ENCODE results near the gene ADAM17. TPM values are rescaled to one million over a fixed set of nuclear protein-coding genes. Genes with fewer than 3 reads are reported as not detected.

The ADAM17 gene
- polyA plus RNA-seq, 1 of the 3 experiments (the other 2 are of a cell fraction), result 17.1 TPM

DNA sequence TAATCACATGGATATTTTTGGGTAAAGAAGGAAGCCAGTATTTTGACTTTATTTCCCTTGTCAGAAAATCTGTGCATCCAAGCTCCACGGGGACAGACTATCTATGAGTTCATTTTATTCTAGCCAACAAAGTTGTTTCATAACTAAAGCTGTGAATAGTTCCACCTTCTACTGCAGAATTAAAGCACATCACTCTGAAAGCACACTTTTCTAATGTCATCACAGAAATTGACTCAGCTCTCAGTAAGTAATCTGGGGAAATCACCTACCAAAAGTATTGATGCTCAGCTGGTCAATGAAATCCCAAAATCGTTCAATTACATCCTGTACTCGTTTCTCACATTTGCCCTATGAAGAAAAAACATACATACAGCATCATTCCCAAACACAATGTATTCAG is 62.2 kb downstream of the ADAM17 start:
- POLR2A ChIA-PET, result no interaction called here
- no peaks in the 10 kb centered on the region for H3K9me2 ChIP-seq
- no peaks in the 10 kb centered on the region for H3K27me3 ChIP-seq (ENCODE audit: insufficient read depth)
- no peak overlapping the region for H3K4me2 ChIP-seq
- CTCF ChIA-PET, result interaction anchor here (2.8 kb wide), 1 partner anchor 10 kb away, joined by 12 read pairs; no protein-coding TSS in a partner anchor
- no peaks in the 10 kb centered on the region for H3K79me2 ChIP-seq (ENCODE audit: insufficient read depth)
- DNase-seq, result no peak
- no peak overlapping the region for H2AFZ ChIP-seq (ENCODE audit: low read depth)
- peaks cover 82 to 88% of the 10 kb centered on the region in 2 experiments for H3K36me3 ChIP-seq (replicated peaks in 1 of 2; ENCODE audit: control insufficient read depth in 1 of 2, insufficient read depth in 2 of 2, low read length in 1 of 2)
- H3K4me1 ChIP-seq (ENCODE audit: control insufficient read depth in 1 of 2, insufficient read depth in 2 of 2, low read depth in 1 of 2, low read length in 1 of 2), result peaks cover 0 to 7% of the 10 kb centered on the region in 2 experiments; a peak in 2 of 4 replicates
- peaks cover 2% of the 10 kb centered on the region; the same call in 1 of the 2 replicates for H4K20me1 ChIP-seq (ENCODE audit: insufficient read depth)
- H3F3A ChIP-seq (replicated peaks; ENCODE audit: insufficient read depth), result peaks cover 9% of the 10 kb centered on the region
- no peak overlapping the region for H3K27ac ChIP-seq (ENCODE audit: low read depth in 2 of 2, low read length in 1 of 2)
- WGBS (ENCODE audit: low lambda C conversion rate), result 79% methylated on average over 3 of the region's 3 CpGs
- TF ChIP-seq, protein P1, sequence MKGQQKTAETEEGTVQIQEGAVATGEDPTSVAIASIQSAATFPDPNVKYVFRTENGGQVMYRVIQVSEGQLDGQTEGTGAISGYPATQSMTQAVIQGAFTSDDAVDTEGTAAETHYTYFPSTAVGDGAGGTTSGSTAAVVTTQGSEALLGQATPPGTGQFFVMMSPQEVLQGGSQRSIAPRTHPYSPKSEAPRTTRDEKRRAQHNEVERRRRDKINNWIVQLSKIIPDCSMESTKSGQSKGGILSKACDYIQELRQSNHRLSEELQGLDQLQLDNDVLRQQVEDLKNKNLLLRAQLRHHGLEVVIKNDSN (IDR thresholded peaks at IDR 0.05; ENCODE audit: borderline replicate concordance, low read depth), result no peak
- TF ChIP-seq YY1 (IDR thresholded peaks at IDR 0.05; ENCODE audit: low read depth) (no peak), USF2 (IDR thresholded peaks at IDR 0.05; ENCODE audit: borderline replicate concordance, low read depth, low read length) (no peak), SIN3A (IDR thresholded peaks at IDR 0.05; ENCODE audit: borderline replicate concordance, low read depth, low read length) (no peak), IRF3 (IDR thresholded peaks at IDR 0.05; ENCODE audit: low read depth, low read length) (no peak), NFIC (IDR thresholded peaks at IDR 0.05; ENCODE audit: borderline replicate concordance) (no peak), MEF2A (IDR thresholded peaks at IDR 0.05; ENCODE audit: borderline replicate concordance, low read depth) (no peak), TEAD4 (IDR thresholded peaks at IDR 0.05; ENCODE audit: borderline replicate concordance, insufficient read depth) (no peak), EP300 (IDR thresholded peaks at IDR 0.05; ENCODE audit: borderline replicate concordance in 1 of 2, low read depth in 1 of 2, low read length in 1 of 2) (no peak)
- TF ChIP-seq, protein P2, sequence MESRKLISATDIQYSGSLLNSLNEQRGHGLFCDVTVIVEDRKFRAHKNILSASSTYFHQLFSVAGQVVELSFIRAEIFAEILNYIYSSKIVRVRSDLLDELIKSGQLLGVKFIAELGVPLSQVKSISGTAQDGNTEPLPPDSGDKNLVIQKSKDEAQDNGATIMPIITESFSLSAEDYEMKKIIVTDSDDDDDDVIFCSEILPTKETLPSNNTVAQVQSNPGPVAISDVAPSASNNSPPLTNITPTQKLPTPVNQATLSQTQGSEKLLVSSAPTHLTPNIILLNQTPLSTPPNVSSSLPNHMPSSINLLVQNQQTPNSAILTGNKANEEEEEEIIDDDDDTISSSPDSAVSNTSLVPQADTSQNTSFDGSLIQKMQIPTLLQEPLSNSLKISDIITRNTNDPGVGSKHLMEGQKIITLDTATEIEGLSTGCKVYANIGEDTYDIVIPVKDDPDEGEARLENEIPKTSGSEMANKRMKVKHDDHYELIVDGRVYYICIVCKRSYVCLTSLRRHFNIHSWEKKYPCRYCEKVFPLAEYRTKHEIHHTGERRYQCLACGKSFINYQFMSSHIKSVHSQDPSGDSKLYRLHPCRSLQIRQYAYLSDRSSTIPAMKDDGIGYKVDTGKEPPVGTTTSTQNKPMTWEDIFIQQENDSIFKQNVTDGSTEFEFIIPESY (IDR thresholded peaks at IDR 0.05; ENCODE audit: borderline replicate concordance, low read depth), result no peak
- TF ChIP-seq, protein P3, sequence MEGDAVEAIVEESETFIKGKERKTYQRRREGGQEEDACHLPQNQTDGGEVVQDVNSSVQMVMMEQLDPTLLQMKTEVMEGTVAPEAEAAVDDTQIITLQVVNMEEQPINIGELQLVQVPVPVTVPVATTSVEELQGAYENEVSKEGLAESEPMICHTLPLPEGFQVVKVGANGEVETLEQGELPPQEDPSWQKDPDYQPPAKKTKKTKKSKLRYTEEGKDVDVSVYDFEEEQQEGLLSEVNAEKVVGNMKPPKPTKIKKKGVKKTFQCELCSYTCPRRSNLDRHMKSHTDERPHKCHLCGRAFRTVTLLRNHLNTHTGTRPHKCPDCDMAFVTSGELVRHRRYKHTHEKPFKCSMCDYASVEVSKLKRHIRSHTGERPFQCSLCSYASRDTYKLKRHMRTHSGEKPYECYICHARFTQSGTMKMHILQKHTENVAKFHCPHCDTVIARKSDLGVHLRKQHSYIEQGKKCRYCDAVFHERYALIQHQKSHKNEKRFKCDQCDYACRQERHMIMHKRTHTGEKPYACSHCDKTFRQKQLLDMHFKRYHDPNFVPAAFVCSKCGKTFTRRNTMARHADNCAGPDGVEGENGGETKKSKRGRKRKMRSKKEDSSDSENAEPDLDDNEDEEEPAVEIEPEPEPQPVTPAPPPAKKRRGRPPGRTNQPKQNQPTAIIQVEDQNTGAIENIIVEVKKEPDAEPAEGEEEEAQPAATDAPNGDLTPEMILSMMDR (IDR thresholded peaks at IDR 0.05), result no peak
- H3K4me3 ChIP-seq (ENCODE audit: low read depth in 2 of 2, low read length in 1 of 2), result no peak overlapping the region
- no peak overlapping the region for H3K9ac ChIP-seq
- H3K9me3 ChIP-seq, result no peaks in the 10 kb centered on the region
